Hematopoietic multipotent progenitor cell treated with erythropoietin and hydrocortisone succinate and interleukin-3 and kit ligand, for 4 days (in vitro differentiated cells): ENCODE data around the gene PDLIM7.
"Not testable (repeated sequence)": the region's sequence is repeated elsewhere in the genome, so short reads cannot be mapped to it uniquely, and the experiment has no call there.

Source experiments
- DNase-seq: peaks from one replicate; pipeline ENCODE4 v3.0.0-alpha.2; 2015

PDLIM7 gene

GRCh38 chr5:177490311-177490991 lies 7.0 kb downstream of the PDLIM7 start:
- no peak for DNase-seq

GRCh38 chr5:177489119-177489716 lies 8.2 kb downstream of the PDLIM7 start:
- no peak for DNase-seq

DNA sequence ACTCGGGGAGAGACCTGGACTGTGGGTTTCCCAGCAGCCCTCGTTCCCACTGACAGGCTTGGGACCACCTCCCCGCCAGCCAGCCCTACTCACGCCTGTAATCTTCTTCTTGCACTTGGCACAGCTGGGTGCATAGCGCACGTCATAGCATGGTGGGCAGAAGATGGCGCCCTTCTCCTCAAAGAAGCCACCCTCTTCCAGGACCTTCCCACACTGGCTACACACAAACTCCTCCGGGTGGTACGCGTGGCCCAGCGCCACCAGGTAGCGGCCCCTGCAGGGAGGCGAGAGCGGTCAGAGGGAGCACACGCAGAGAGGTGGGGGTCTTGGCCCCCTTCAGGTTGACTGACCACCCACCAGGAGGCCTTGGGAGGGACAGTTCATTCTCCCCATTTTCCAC lies 9.4 kb downstream of the PDLIM7 start:
- DNase-seq, result peak; percentile 65

- no peak for DNase-seq
Observed at GRCh38 chr5:177487144-177487543, 10.3 kb downstream of the PDLIM7 start.

DNA sequence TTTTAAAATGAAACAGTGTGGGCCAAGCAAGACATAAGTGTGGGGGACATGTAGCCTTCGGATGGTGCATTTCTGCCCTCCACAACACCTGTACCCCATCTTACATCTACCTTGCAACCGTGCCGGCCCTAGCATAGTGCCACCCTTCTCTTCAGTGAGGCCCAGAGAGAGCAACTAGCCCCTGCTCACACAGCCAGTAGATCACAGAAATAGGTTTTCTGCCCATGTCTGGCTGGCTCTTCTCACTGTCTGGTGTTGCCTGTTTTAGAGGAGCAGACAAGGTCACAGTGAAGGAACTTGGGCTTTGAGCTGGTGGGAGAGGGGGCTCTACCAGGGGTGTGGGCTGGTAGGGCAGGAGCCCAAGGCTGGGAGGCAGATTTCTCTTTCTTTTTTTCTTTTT lies 11.1 kb downstream of the PDLIM7 start:
- DNase-seq, result no peak

DNA sequence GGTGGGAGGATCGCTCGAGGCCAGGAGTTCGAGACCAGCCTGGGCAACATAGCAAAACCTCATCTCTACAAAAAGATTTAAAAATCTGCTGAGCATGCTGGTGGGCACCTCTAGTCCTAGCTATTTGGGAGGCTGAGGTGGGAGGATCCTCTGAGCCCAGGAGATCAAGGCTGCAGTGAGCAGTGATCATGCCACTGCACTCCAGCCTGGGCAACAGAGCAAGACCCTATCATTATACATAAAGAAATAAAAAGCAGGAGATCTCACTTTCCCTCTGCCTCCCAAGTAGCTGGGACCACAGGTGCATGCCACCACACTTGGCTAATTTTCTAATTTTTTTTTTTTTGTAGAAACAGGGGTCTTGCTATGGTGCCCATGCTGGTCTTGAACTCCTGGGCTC lies 11.7 kb downstream of the PDLIM7 start:
- not testable (repeated sequence) for DNase-seq

- no peak for DNase-seq
Observed at GRCh38 chr5:177484902-177485549, 12.4 kb downstream of the PDLIM7 start.

- DNase-seq, result no peak
Observed at GRCh38 chr5:177483994-177484901, 13.2 kb downstream of the PDLIM7 start.

GRCh38 chr5:177483042-177483441 lies 14.4 kb downstream of the PDLIM7 start:
- no peak for DNase-seq

DNA sequence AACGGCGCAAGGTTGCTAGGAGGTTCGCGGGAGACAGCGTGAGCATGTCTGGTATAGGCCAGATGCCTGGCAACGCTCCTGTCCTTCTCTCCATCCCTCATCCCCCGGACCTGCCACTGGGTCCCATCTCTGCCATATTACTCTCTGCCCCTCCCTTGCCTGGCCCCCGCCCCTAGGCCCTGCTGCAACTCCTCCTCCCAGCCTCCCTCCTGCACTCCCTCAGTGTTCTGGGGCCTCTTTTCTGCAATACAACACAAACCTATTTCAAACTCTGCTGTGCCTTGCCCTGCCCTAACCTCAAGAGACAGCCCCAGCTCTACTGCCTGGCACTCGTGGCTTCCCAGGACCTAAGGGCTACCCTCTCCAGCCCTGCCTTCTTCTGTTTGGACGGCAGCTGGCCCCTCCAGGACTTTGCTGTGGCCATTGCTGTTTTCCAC lies 15.0 kb downstream of the PDLIM7 start:
- DNase-seq, result no peak

DNA sequence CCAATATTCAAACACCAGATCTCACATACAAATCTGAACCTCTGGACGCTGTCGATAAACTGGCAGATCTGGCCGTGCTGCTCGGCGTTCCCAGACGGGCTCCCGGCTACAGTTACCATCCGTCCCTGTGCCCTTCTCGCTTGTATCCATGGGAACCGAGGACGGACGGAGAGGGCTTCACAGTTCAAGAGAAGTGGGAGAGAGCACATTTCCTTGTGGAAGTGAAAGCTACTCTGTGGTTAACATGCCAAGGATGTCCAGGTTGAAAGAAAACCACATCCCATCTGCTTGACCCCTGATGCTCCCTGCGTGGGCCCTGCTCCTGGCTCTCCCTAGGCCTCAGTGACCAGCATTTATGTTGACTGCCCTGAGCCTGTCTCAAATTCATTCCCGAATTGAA lies 17.6 kb downstream of the PDLIM7 start:
- DNase-seq, result no peak

GRCh38 chr5:177478711-177479646 lies 18.4 kb downstream of the PDLIM7 start:
- DNase-seq, result peak; percentile 96

GRCh38 chr5:177477701-177478477 lies 19.5 kb downstream of the PDLIM7 start:
- no peak for DNase-seq

- no peak for DNase-seq
Observed at GRCh38 chr5:177476531-177477233, 20.7 kb downstream of the PDLIM7 start.

GRCh38 chr5:177475563-177476427 lies 21.6 kb downstream of the PDLIM7 start:
- DNase-seq, result no peak

DNA sequence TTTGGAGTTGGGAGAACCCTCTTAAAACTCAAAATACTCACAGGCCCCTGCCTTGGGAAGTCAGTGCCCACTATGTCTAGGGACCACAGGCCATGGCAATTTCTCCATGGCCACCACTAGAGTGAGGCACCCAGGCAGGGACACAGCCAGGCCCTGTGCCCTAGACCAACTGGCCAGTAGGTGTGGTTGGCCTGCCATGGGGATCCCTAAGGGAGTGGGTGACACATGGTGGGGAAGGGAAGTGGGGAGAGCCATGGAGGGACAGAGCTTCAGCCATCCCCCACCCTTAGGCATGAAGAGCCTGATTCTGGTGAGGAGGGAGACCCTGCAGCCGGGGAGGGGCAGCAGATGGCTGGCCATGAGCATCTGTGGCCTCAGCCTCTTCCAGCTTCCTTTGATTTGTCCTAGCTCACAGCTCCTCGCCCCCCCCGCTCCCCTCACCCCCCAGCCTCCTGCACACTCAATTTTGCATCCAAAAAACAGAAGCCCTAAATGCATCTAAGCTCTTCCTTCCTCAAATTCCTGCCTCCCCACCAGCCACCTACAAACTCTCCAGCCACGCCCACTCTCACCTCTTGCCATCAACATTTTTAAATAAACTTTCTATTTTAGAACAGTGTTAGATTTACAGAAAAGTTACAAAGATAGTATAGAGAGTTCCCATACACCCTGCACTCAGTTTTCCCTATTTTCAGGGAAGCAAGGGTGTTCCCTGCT lies 22.4 kb downstream of the PDLIM7 start:
- DNase-seq, result no peak

DNA sequence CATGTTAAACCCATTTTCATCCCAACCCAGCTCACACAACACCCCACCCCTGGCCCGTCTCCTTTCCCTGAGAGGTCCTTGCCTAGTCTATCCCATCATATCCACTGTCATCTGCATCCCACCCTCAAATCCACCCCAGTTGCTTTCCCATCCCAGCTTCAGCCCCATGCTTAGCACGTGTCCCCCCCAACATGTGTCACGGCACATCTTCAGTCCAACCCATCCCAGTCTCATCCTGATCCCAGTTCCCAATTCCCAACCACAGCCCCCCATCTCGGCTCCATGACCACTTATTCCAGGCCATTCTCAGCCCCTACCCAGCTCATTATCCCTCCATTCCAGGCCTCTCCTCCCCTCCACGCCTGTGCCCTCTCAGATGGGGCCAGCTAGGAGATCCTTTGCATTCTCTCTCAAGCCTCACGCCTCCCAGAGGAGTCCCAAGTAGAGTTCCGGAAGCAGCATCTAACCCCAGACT lies 23.4 kb downstream of the PDLIM7 start:
- peak; percentile 2 for DNase-seq

GRCh38 chr5:177473443-177474001 lies 23.9 kb downstream of the PDLIM7 start, which contains the start of gene DBN1:
Gene DBN1, minus strand, starts transcription at chr5:177473634. Its CDS starts 113 bp downstream, at chr5:177473521.
- DNase-seq, result peak; percentile 63
